Activated B cell treated with CpG ODN at 0.5 μM for 24 hours (primary cell): ENCODE results near the gene PFDN1. TPM values are rescaled to one million over a fixed set of nuclear protein-coding genes. Genes with fewer than 3 reads are reported as not detected.

ENCODE experiments used
- ATAC-seq: fragments of 200-7000 bp; cut with Tn5 transposase; one replicate; pipeline ENCODE4 v1.10.0; 2021; ENCODE audit warnings: low read depth, mild to moderate bottlenecking, moderate library complexity
- CTCF ChIA-PET: fragments of 350-600 bp; sonication (Branson Sonifier 250); formaldehyde crosslinking; loops from one replicate; lab custom pipeline; 2021; ENCODE audit warnings: antibody characterized with exemption; lab: Charles Lee
- POLR2A ChIA-PET: fragments of 350-600 bp; sonication (Branson Sonifier 250); formaldehyde crosslinking; loops from one replicate; lab custom pipeline; 2021; ENCODE audit warnings: antibody characterized with exemption; lab: Charles Lee
- DNase-seq: peaks from one replicate; pipeline ENCODE4 v3.0.0; 2022
- H3K27ac Mint-ChIP-seq: one replicate; pipeline ENCODE4 v1.8.0; 2020; ENCODE audit warnings: mixed read lengths
- H3K27me3 Mint-ChIP-seq: one replicate; pipeline ENCODE4 v1.8.0; 2021; ENCODE audit warnings: mixed read lengths
- H3K36me3 Mint-ChIP-seq: one replicate; pipeline ENCODE4 v1.8.0; 2021; ENCODE audit warnings: low read depth, mixed read lengths
- H3K4me1 Mint-ChIP-seq: one replicate; pipeline ENCODE4 v1.8.0; 2021; ENCODE audit warnings: mixed read lengths
- H3K4me3 Mint-ChIP-seq: one replicate; pipeline ENCODE4 v1.8.0; 2020; ENCODE audit warnings: mild to moderate bottlenecking, mixed read lengths
- H3K9me3 Mint-ChIP-seq: one replicate; pipeline ENCODE4 v1.8.0; 2020; ENCODE audit warnings: mixed read lengths
- intact Hi-C: fragments of 100-400 bp; cut with micrococcal nuclease; formaldehyde crosslinking; loops from one replicate; pipeline ENCODE4 v1.15.1; 2024
- total RNA-seq: library from RNA; stranded (reverse); gene quantifications from 2 replicates; pipeline ENCODE4 v1.2.3, GENCODE V29; 2022
- TF ChIP-seq, protein P1 (sequence below): fragments of 200-600 bp; IDR thresholded peaks from one replicate; pipeline ENCODE4 v1.8.0; 2022; ENCODE audit warnings: antibody characterized with exemption, mild to moderate bottlenecking

PFDN1 gene
- total RNA-seq, 1 donor from 2014 or later: 38.2 TPM

- ChIA-PET CTCF (no interaction called here), POLR2A (no interaction called here)
- ATAC-seq (no peak), DNase-seq (no peak)
- Mint-ChIP-seq H3K4me3 (no peak overlapping the region), H3K4me1 (no peaks in the 10 kb centered on the region), H3K9me3 (no peaks in the 10 kb centered on the region), H3K27me3 (no peaks in the 10 kb centered on the region), H3K27ac (no peak overlapping the region), H3K36me3 (no peaks in the 10 kb centered on the region)
- TF ChIP-seq, protein P1, sequence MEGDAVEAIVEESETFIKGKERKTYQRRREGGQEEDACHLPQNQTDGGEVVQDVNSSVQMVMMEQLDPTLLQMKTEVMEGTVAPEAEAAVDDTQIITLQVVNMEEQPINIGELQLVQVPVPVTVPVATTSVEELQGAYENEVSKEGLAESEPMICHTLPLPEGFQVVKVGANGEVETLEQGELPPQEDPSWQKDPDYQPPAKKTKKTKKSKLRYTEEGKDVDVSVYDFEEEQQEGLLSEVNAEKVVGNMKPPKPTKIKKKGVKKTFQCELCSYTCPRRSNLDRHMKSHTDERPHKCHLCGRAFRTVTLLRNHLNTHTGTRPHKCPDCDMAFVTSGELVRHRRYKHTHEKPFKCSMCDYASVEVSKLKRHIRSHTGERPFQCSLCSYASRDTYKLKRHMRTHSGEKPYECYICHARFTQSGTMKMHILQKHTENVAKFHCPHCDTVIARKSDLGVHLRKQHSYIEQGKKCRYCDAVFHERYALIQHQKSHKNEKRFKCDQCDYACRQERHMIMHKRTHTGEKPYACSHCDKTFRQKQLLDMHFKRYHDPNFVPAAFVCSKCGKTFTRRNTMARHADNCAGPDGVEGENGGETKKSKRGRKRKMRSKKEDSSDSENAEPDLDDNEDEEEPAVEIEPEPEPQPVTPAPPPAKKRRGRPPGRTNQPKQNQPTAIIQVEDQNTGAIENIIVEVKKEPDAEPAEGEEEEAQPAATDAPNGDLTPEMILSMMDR: no peak
- intact Hi-C loops: no loop called here
Measured at GRCh38 chr5:140319833-140320232, 16.9 kb upstream of the PFDN1 start.

DNA sequence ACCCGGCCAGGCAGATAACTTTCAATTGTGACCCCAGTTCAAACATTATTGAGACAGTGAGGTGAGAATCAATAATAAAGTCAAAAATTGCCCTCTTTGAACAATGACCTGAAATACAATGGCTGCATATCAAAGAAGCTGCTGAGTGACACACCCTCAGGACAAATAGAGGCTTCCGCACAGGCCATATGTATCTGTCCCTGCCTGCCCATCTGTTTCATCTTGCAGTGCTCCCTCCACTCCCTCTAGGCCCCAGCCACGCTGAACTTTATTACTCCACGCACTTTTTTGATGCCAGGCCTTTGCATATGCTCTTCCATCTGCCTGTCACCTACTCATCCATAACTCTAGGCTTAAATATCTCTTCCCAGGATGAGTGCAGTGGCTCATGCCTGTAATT lies 15.9 kb upstream of the PFDN1 start:
- POLR2A ChIA-PET: no interaction called here
- no peak overlapping the region for H3K4me3 Mint-ChIP-seq
- no peaks in the 10 kb centered on the region for H3K9me3 Mint-ChIP-seq
- no peaks in the 10 kb centered on the region for H3K4me1 Mint-ChIP-seq
- intact Hi-C loops: no loop called here
- no peaks in the 10 kb centered on the region for H3K27me3 Mint-ChIP-seq
- DNase-seq (no peak), ATAC-seq (no peak)
- no peak overlapping the region for H3K27ac Mint-ChIP-seq
- TF ChIP-seq, protein P1: no peak
- H3K36me3 Mint-ChIP-seq: no peaks in the 10 kb centered on the region
- CTCF ChIA-PET: no interaction called here

GRCh38 chr5:140317859-140318258 lies 15.0 kb upstream of the PFDN1 start:
- H3K27me3 Mint-ChIP-seq: no peaks in the 10 kb centered on the region
- DNase-seq (no peak), ATAC-seq (no peak)
- intact Hi-C loops: no loop called here
- H3K36me3 Mint-ChIP-seq: no peaks in the 10 kb centered on the region
- TF ChIP-seq, protein P1: no peak
- POLR2A ChIA-PET: no interaction called here
- no peak overlapping the region for H3K4me3 Mint-ChIP-seq
- H3K9me3 Mint-ChIP-seq: no peaks in the 10 kb centered on the region
- H3K27ac Mint-ChIP-seq: no peak overlapping the region
- no peaks in the 10 kb centered on the region for H3K4me1 Mint-ChIP-seq
- CTCF ChIA-PET: interaction anchor here (1.0 kb wide), 1 partner anchor 28 kb away, joined by 3 read pairs; the partner anchor contains the start of gene HBEGF

DNA sequence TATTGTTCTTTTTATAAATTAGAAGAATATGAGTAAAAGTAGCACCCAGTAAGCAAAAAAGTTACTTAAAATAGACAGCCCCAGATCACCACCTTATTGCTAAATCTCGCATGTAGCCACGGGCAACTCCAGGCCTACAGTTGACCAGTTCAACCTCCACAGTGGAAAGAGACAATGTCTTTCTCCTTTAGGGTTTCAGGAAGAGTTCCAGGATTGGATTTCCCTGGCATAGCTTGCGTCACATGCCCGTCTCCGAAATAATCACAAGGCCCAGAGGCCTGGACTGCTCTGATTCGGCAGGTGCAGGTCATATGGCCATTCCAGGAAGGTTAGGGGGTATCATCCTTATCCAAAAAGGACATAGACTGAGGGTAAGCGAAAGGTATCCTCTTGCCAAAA lies 9.9 kb upstream of the PFDN1 start:
- CTCF ChIA-PET: no interaction called here
- ATAC-seq: no peak
- H3K4me3 Mint-ChIP-seq: no peak overlapping the region

GRCh38 chr5:140312067-140312790 lies 9.3 kb upstream of the PFDN1 start:
- peaks cover 5% of the 10 kb centered on the region for H3K27me3 Mint-ChIP-seq
- no peak for ATAC-seq
- TF ChIP-seq, protein P1: no peak
- CTCF ChIA-PET: no interaction called here
- intact Hi-C loops: no loop called here
- H3K36me3 Mint-ChIP-seq: no peaks in the 10 kb centered on the region
- H3K9me3 Mint-ChIP-seq: no peaks in the 10 kb centered on the region
- POLR2A ChIA-PET: no interaction called here
- no peak overlapping the region for H3K4me3 Mint-ChIP-seq
- H3K4me1 Mint-ChIP-seq: no peaks in the 10 kb centered on the region
- no peak for DNase-seq
- no peak overlapping the region for H3K27ac Mint-ChIP-seq

More for the DNA sequence above, 9.9 kb upstream of the PFDN1 start:
- intact Hi-C loops: no loop called here
- POLR2A ChIA-PET: no interaction called here
- Mint-ChIP-seq H3K4me1 (no peaks in the 10 kb centered on the region), H3K36me3 (no peaks in the 10 kb centered on the region), H3K27me3 (peaks cover 5% of the 10 kb centered on the region), H3K9me3 (no peaks in the 10 kb centered on the region), H3K27ac (no peak overlapping the region)
- no peak for DNase-seq
- TF ChIP-seq, protein P1: no peak
